Liver (tissue), 9 donors: ENCODE data around the gene C1QTNF12. TPM values are rescaled to one million over a fixed set of nuclear protein-coding genes. Genes with fewer than 3 reads are reported as not detected.

Experiments used
- DNase-seq: peaks from one replicate; pipeline ENCODE4 v3.0.0-alpha.2; 2017; ENCODE audit warnings: low spot score
- H3K27ac ChIP-seq, 2 donors: one replicate each; pipeline ENCODE4 v1.7.0; 2013; ENCODE audit warnings: inconsistent platforms in 2 of 2, low read length in 2 of 2, control low read depth in 1 of 2, low read depth in 1 of 2, mild to moderate bottlenecking in 1 of 2
- H3K27me3 ChIP-seq, 4 donors: one replicate each; pipeline versions ENCODE4 v1.6.1 to v1.7.0; 2013; ENCODE audit warnings: low read length in 3 of 4, inconsistent platforms in 1 of 4, mild to moderate bottlenecking in 1 of 4, moderate library complexity in 1 of 4; ENCODE audit not compliant: control insufficient read depth in 4 of 4, insufficient read depth in 4 of 4
- H3K36me3 ChIP-seq, 4 donors: one replicate each; pipeline versions ENCODE4 v1.6.1 to v1.7.0; 2013; ENCODE audit warnings: low read length in 3 of 4, mild to moderate bottlenecking in 3 of 4, low read depth in 1 of 4, moderate library complexity in 1 of 4; ENCODE audit not compliant: control insufficient read depth in 4 of 4, insufficient read depth in 3 of 4
- H3K4me1 ChIP-seq, 4 donors: one replicate each; pipeline versions ENCODE4 v1.6.1 to v1.7.0; 2013; ENCODE audit warnings: low read length in 3 of 4, mild to moderate bottlenecking in 3 of 4, moderate library complexity in 1 of 4; ENCODE audit not compliant: control insufficient read depth in 4 of 4, insufficient read depth in 4 of 4
- H3K4me3 ChIP-seq, 3 donors: one replicate each; pipeline versions ENCODE4 v1.6.1 to v1.7.0; 2013; ENCODE audit warnings: low read length in 3 of 3, control low read depth in 1 of 3, low read depth in 1 of 3, mild to moderate bottlenecking in 1 of 3
- H3K9ac ChIP-seq, 2 donors: one replicate each; pipeline ENCODE4 v1.7.0; 2013; ENCODE audit warnings: low read length in 2 of 2, mild to moderate bottlenecking in 2 of 2, moderate library complexity in 2 of 2, control low read depth in 1 of 2, low read depth in 1 of 2
- H3K9me3 ChIP-seq, 4 donors: one replicate each; pipeline versions ENCODE4 v1.6.1 to v1.7.0; 2013; ENCODE audit warnings: low read length in 3 of 4; ENCODE audit not compliant: control insufficient read depth in 4 of 4
- HNF4A ChIP-seq, 2 donors: conservative IDR thresholded peaks; 2 replicates each; pipeline ENCODE4 v1.6.1; 2016; ENCODE audit warnings: antibody characterized with exemption in 2 of 2, mild to moderate bottlenecking in 2 of 2
- HNF4G ChIP-seq: IDR thresholded peaks from 2 replicates; pipeline ENCODE4 v1.6.1; 2016; ENCODE audit warnings: antibody characterized with exemption
- JUND ChIP-seq, 2 donors: IDR thresholded peaks; 2 replicates each; pipeline ENCODE4 v1.6.1; 2016; ENCODE audit warnings: antibody characterized with exemption in 2 of 2
- NR2F2 ChIP-seq: IDR thresholded peaks from 2 replicates; pipeline ENCODE4 v1.6.1; 2016; ENCODE audit warnings: antibody characterized with exemption
- RAD21 ChIP-seq, 2 donors: IDR thresholded peaks; 2 replicates each; pipeline ENCODE4 v1.6.1; 2016; ENCODE audit warnings: antibody characterized with exemption in 2 of 2, mild to moderate bottlenecking in 2 of 2
- RXRA ChIP-seq, 2 donors: IDR thresholded peaks; 2 replicates each; pipeline ENCODE4 v1.6.1; 2017 to 2018; ENCODE audit warnings: antibody characterized with exemption in 2 of 2, mild to moderate bottlenecking in 1 of 2
- SP1 ChIP-seq: IDR thresholded peaks from 2 replicates; pipeline ENCODE4 v1.6.1; 2018; ENCODE audit warnings: antibody characterized with exemption, mild to moderate bottlenecking
- TAF1 ChIP-seq: conservative IDR thresholded peaks from 2 replicates; pipeline ENCODE4 v1.6.1; 2016; ENCODE audit warnings: antibody characterized with exemption, mild to moderate bottlenecking
- WGBS: extraction: QIAGEN DNeasy Blood & Tissue Kit; methylation state at CpG from one replicate; pipeline ENCODE4 v1.1.7; 2013; 5-methylcytosine and 5-hydroxymethylcytosine counted together
- polyA plus RNA-seq, 2 donors: library from polyadenylated mRNA; stranded (reverse) in 1 of 2; unstranded in 1 of 2; fragments of 200-250 nt in 1 of 2; fragments of >200 nt in 1 of 2; fragmentation: Nextera tagmentation in 1 of 2; extraction: Ambion mirVana in 1 of 2; gene quantifications; one replicate each; pipeline versions ENCODE4 v1.2.1 to v1.2.3, GENCODE V29; 2013 to 2015
- total RNA-seq, 2 donors: library from RNA; depleted of rRNA; stranded (reverse); fragments of >200 nt; gene quantifications; one replicate each; pipeline ENCODE4 v1.2.3, GENCODE V29; 2014
- TF ChIP-seq, protein P1 (sequence below): IDR thresholded peaks from 2 replicates; pipeline ENCODE4 v1.6.1; 2016; ENCODE audit warnings: antibody characterized with exemption
- TF ChIP-seq, protein P2 (sequence below): fragments of 150-350 bp; IDR thresholded peaks from 2 replicates; pipeline ENCODE4 v1.5.1; 2017; ENCODE audit warnings: improper control_type of control experiment, low read depth, low read length; ENCODE audit not compliant: missing input control
- TF ChIP-seq, protein P3 (sequence below): IDR thresholded peaks from 2 replicates; pipeline ENCODE4 v1.6.1; 2016; ENCODE audit warnings: antibody characterized with exemption, mild to moderate bottlenecking
- TF ChIP-seq, protein P4 (sequence below): IDR thresholded peaks from 2 replicates; pipeline ENCODE4 v1.6.1; 2016; ENCODE audit warnings: antibody characterized with exemption
- TF ChIP-seq, protein P5 (sequence below): IDR thresholded peaks from 2 replicates; pipeline ENCODE4 v1.6.1; 2016; ENCODE audit warnings: antibody characterized with exemption
- donor health status: healthy.
- donor health status: healthy.
- donor health status: healthy.
- donor health status: healthy.
- donor health status: healthy.

The C1QTNF12 gene
- total and polyA plus RNA-seq, 4 donors: 0.39 to 0.40 TPM; not detected in 2

DNA sequence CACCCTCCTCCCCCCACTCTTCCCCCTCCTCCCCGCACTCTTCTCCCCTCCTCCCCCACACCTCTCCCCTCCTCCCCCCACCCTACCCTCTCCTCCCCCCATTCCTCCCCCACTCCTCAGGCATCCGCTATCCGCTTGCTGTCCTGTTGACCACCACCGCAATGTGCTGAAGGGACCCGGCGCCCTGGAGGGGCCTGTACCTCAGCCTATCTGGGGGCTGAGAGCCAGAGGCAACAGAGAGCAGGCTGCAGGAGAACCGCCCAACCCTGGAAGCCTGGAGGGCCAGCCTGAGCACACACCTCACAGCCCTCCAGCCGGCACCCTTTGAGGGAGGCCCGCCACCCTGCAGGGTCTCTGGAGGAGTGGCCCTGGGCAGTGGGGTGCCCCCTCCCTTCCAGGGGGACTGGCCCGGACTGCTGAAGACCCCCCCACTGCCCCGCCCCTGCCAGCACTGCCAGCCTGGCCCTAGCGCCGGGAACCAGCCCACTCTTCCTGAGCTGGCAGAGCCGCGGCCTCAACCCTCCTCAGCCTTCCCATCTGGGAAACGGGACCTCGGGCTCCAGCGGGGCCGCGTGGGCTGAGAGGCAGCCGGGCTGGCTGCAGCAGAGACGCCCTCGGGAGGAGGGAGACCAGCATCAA, 1.2 kb downstream of the C1QTNF12 start:
- no peak overlapping the region for H3K4me3 ChIP-seq
- peaks cover 0 to 9% (median 3%) of the 10 kb centered on the region in 4 donors for H3K4me1 ChIP-seq
- 90% methylated on average over 23 of the region's 23 CpGs for WGBS
- no peaks in the 10 kb centered on the region for H3K9me3 ChIP-seq
- no peak for DNase-seq
- no peak overlapping the region for H3K27ac ChIP-seq
- no peak overlapping the region for H3K9ac ChIP-seq
- TF ChIP-seq, protein P1, sequence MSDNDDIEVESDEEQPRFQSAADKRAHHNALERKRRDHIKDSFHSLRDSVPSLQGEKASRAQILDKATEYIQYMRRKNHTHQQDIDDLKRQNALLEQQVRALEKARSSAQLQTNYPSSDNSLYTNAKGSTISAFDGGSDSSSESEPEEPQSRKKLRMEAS: no peak
- no peak for TF ChIP-seq NR2F2
- TF ChIP-seq, protein P2, sequence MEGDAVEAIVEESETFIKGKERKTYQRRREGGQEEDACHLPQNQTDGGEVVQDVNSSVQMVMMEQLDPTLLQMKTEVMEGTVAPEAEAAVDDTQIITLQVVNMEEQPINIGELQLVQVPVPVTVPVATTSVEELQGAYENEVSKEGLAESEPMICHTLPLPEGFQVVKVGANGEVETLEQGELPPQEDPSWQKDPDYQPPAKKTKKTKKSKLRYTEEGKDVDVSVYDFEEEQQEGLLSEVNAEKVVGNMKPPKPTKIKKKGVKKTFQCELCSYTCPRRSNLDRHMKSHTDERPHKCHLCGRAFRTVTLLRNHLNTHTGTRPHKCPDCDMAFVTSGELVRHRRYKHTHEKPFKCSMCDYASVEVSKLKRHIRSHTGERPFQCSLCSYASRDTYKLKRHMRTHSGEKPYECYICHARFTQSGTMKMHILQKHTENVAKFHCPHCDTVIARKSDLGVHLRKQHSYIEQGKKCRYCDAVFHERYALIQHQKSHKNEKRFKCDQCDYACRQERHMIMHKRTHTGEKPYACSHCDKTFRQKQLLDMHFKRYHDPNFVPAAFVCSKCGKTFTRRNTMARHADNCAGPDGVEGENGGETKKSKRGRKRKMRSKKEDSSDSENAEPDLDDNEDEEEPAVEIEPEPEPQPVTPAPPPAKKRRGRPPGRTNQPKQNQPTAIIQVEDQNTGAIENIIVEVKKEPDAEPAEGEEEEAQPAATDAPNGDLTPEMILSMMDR: no peak
- no peak for TF ChIP-seq JUND (IDR thresholded peaks at IDR 0.05)
- TF ChIP-seq HNF4A (conservative IDR thresholded peaks at IDR 0.05): no peak
- TF ChIP-seq, protein P3, sequence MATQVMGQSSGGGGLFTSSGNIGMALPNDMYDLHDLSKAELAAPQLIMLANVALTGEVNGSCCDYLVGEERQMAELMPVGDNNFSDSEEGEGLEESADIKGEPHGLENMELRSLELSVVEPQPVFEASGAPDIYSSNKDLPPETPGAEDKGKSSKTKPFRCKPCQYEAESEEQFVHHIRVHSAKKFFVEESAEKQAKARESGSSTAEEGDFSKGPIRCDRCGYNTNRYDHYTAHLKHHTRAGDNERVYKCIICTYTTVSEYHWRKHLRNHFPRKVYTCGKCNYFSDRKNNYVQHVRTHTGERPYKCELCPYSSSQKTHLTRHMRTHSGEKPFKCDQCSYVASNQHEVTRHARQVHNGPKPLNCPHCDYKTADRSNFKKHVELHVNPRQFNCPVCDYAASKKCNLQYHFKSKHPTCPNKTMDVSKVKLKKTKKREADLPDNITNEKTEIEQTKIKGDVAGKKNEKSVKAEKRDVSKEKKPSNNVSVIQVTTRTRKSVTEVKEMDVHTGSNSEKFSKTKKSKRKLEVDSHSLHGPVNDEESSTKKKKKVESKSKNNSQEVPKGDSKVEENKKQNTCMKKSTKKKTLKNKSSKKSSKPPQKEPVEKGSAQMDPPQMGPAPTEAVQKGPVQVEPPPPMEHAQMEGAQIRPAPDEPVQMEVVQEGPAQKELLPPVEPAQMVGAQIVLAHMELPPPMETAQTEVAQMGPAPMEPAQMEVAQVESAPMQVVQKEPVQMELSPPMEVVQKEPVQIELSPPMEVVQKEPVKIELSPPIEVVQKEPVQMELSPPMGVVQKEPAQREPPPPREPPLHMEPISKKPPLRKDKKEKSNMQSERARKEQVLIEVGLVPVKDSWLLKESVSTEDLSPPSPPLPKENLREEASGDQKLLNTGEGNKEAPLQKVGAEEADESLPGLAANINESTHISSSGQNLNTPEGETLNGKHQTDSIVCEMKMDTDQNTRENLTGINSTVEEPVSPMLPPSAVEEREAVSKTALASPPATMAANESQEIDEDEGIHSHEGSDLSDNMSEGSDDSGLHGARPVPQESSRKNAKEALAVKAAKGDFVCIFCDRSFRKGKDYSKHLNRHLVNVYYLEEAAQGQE: no peak
- TF ChIP-seq TAF1: no peak
- no peak for TF ChIP-seq HNF4G
- TF ChIP-seq SP1: no peak
- no peak for TF ChIP-seq RAD21 (IDR thresholded peaks at IDR 0.05)
- TF ChIP-seq, protein P4, sequence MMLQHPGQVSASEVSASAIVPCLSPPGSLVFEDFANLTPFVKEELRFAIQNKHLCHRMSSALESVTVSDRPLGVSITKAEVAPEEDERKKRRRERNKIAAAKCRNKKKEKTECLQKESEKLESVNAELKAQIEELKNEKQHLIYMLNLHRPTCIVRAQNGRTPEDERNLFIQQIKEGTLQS: no peak
- TF ChIP-seq, protein P5, sequence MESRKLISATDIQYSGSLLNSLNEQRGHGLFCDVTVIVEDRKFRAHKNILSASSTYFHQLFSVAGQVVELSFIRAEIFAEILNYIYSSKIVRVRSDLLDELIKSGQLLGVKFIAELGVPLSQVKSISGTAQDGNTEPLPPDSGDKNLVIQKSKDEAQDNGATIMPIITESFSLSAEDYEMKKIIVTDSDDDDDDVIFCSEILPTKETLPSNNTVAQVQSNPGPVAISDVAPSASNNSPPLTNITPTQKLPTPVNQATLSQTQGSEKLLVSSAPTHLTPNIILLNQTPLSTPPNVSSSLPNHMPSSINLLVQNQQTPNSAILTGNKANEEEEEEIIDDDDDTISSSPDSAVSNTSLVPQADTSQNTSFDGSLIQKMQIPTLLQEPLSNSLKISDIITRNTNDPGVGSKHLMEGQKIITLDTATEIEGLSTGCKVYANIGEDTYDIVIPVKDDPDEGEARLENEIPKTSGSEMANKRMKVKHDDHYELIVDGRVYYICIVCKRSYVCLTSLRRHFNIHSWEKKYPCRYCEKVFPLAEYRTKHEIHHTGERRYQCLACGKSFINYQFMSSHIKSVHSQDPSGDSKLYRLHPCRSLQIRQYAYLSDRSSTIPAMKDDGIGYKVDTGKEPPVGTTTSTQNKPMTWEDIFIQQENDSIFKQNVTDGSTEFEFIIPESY: no peak
- no peak for TF ChIP-seq RXRA (IDR thresholded peaks at IDR 0.05)
- no peaks in the 10 kb centered on the region for H3K27me3 ChIP-seq
- no peaks in the 10 kb centered on the region for H3K36me3 ChIP-seq

DNA sequence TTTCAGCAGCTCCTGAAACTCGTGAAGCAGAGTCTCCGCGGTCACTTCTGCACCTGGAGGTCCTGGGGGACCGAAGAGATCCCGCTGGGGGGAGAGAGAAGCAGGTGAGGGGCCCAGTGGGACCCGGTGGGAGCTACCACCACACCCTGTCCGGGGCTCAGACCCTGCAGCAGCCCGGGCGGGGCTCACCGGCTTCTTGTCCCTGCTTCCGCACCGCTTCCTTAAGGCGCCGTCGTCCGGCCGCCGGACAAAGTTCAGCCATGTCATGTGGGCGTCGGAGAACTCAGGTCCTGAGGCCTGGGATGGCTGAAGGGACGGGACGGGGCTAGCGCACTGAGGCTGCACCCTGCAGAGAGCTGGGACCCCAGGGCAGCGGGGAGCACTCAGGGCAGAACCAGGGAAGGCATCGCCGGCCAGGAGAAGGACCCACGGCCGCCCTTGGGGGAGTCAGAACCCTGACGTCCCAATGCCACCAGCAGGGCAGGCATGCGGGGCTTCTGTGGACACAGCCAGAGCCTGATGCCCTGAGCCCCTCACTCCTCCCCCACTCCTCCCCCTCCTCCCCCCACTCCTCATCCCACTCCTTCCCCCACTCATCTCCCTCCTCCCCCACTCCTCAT, 2.2 kb downstream of the C1QTNF12 start:
- Histone ChIP-seq H3K9me3 (no peaks in the 10 kb centered on the region), H3K27ac (no peak overlapping the region), H3K4me1 (peaks cover 7 to 19% (median 11%) of the 10 kb centered on the region in 4 donors), H3K4me3 (no peak overlapping the region), H3K9ac (no peak overlapping the region), H3K36me3 (no peaks in the 10 kb centered on the region), H3K27me3 (no peaks in the 10 kb centered on the region)
- TF ChIP-seq SP1: no peak
- TF ChIP-seq HNF4A (conservative IDR thresholded peaks at IDR 0.05): no peak
- DNase-seq: no peak
- WGBS: 81% methylated on average over 30 of the region's 30 CpGs
